Heart left ventricle (tissue), 16 donors: ENCODE measurements around the gene GADL1. TPM values are rescaled to one million over a fixed set of nuclear protein-coding genes. Genes with fewer than 3 reads are reported as not detected.

Experiments used
- ATAC-seq, 4 donors: fragments of 200-7000 bp; cut with Tn5 transposase; one replicate each; pipeline ENCODE4 v1.9.1; 2020 to 2022; ENCODE audit warnings: moderate library complexity in 4 of 4, mild to moderate bottlenecking in 3 of 4, moderate number of reproducible peaks in 1 of 4
- DNase-seq, 5 donors: peaks; one replicate each; pipeline ENCODE4 v3.0.0-alpha.2; 2020
- H3K27ac ChIP-seq, 12 donors: fragments of 200-600 bp; sonication (generic) in 4 of 12; one replicate each; pipeline versions ENCODE4 v1.5.0 to v1.8.0; 2016 to 2022; ENCODE audit warnings: mild to moderate bottlenecking in 2 of 12
- H3K27me3 ChIP-seq, 9 donors: fragments of 200-600 bp; sonication (generic) in 2 of 9; one replicate each; pipeline versions ENCODE4 v1.5.1 to v1.8.0; 2016 to 2022; ENCODE audit warnings: mild to moderate bottlenecking in 3 of 9
- H3K36me3 ChIP-seq, 9 donors: fragments of 200-600 bp; sonication (generic) in 2 of 9; one replicate each; pipeline versions ENCODE4 v1.5.0 to v1.8.0; 2018 to 2022; ENCODE audit warnings: mild to moderate bottlenecking in 2 of 9
- H3K4me1 ChIP-seq, 12 donors: fragments of 200-600 bp; sonication (generic) in 4 of 12; one replicate each; pipeline versions ENCODE4 v1.5.0 to v1.8.0; 2016 to 2022; ENCODE audit warnings: mild to moderate bottlenecking in 3 of 12
- H3K4me3 ChIP-seq, 12 donors: fragments of 200-600 bp; sonication (generic) in 4 of 12; one replicate each; pipeline versions ENCODE4 v1.5.0 to v1.8.0; 2017 to 2022; ENCODE audit warnings: mild to moderate bottlenecking in 9 of 12, moderate library complexity in 4 of 12
- H3K9me3 ChIP-seq, 12 donors: fragments of 200-600 bp; sonication (generic) in 4 of 12; one replicate each; pipeline versions ENCODE4 v1.5.0 to v1.8.0; 2016 to 2022; ENCODE audit warnings: mild to moderate bottlenecking in 1 of 12
- POLR2A ChIP-seq, 2 donors: fragments of 450-650 bp; IDR thresholded peaks; one replicate each; pipeline ENCODE4 v1.6.1; 2017; ENCODE audit warnings: antibody characterized with exemption in 2 of 2, mild to moderate bottlenecking in 2 of 2, moderate library complexity in 2 of 2
- WGBS, 4 donors: extraction: QIAGEN DNeasy Blood & Tissue Kit in 2 of 4; methylation state at CpG; one replicate each; pipeline versions ENCODE4 v1.1.5 to v1.1.7; 2013 to 2018; 5-methylcytosine and 5-hydroxymethylcytosine counted together
- intact Hi-C, 10 donors: fragments of 100-400 bp; cut with DNase I; formaldehyde crosslinking; loops; one replicate each; pipeline versions ENCODE4 v1.11.1 to v1.14.2; 2022
- polyA plus RNA-seq, 2 donors: library from polyadenylated mRNA; stranded (reverse); fragments of 200-250 nt; gene quantifications; one replicate each; pipeline ENCODE4 v1.2.3, GENCODE V29; 2013
- total RNA-seq, 9 donors: library from RNA; depleted of rRNA in 2 of 9; stranded (reverse); fragments of >200 nt in 2 of 9; fragmentation: NEBNext Ultra II Directional in 3 of 9; extraction: Animal tissue kit (Norgen Biotek cat#: 25700) in 3 of 9; gene quantifications; one replicate each; pipeline versions ENCODE4 v1.1.0 to v1.2.4, GENCODE V29; 2016 to 2023
- TF ChIP-seq, protein P1 (sequence below), 12 donors: fragments of 200-600 bp; sonication (generic) in 4 of 12; IDR thresholded peaks; one replicate each; pipeline versions ENCODE4 v1.5.0 to v1.8.0; 2018 to 2022; ENCODE audit warnings: antibody characterized with exemption in 12 of 12, mild to moderate bottlenecking in 5 of 12
- donor health status: ischemic (EF 13 %, LVEDD 7.1; RV severe dilation, severe dysfunction).
- donor health status: healthy with polysubstance abuse.
- donor health status: DM: no; HTN: yes; CAD: no.
- donor health status: DM: no; HTN: no; CAD: no.
- donor health status: ischemic (EF 25% LVEDD 6.9; RV normal size, moderate dysfunction).
- donor health status: ischemic (EF 25% LVEDD 5.7; RV mildly dilated, moderate dysfunction).
- donor health status: healthy.
- donor health status: DM: yes; HTN: yes; CAD: no.
- donor health status: ischemic (EF 35%, LVEDD 5.7; RV mildly dilated, moderate dysfunction).
- donor health status: nonischemic (EF 11% LVEDD 7.7; RV severe dilation, severe dysfunction).
- donor health status: DM: yes; HTN: yes; CAD: no.
- donor health status: PGD.
- donor health status: ischemic (EF 29% LVEDD 5.4; RV normal size, mild dysfunction).
- donor health status: nonischemic (EF 23%, LVEDD 6.1; RV moderate dilation, normal function).

The GADL1 gene
- total and polyA plus RNA-seq, 11 donors = 0.03 to 0.59 (median 0.18) TPM; not detected in 3

GRCh38 chr3:30908456-30909037, 14.1 kb upstream of the GADL1 start:
- Histone ChIP-seq H3K36me3 (no peaks in the 10 kb centered on the region), H3K4me1 (no peaks in the 10 kb centered on the region), H3K27ac (no peak overlapping the region), H3K9me3 (no peaks in the 10 kb centered on the region), H3K4me3 (no peak overlapping the region), H3K27me3 (no peaks in the 10 kb centered on the region)
- no peak for TF ChIP-seq POLR2A (IDR thresholded peaks at IDR 0.05)
- TF ChIP-seq, protein P1, sequence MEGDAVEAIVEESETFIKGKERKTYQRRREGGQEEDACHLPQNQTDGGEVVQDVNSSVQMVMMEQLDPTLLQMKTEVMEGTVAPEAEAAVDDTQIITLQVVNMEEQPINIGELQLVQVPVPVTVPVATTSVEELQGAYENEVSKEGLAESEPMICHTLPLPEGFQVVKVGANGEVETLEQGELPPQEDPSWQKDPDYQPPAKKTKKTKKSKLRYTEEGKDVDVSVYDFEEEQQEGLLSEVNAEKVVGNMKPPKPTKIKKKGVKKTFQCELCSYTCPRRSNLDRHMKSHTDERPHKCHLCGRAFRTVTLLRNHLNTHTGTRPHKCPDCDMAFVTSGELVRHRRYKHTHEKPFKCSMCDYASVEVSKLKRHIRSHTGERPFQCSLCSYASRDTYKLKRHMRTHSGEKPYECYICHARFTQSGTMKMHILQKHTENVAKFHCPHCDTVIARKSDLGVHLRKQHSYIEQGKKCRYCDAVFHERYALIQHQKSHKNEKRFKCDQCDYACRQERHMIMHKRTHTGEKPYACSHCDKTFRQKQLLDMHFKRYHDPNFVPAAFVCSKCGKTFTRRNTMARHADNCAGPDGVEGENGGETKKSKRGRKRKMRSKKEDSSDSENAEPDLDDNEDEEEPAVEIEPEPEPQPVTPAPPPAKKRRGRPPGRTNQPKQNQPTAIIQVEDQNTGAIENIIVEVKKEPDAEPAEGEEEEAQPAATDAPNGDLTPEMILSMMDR (IDR thresholded peaks at IDR 0.05) = no peak
- intact Hi-C loops = no loop called here
- DNase-seq (no peak), ATAC-seq (no peak)
- WGBS, 4 donors = 68 to 77% (median 72%) methylated on average over 7 of the region's 7 CpGs

DNA sequence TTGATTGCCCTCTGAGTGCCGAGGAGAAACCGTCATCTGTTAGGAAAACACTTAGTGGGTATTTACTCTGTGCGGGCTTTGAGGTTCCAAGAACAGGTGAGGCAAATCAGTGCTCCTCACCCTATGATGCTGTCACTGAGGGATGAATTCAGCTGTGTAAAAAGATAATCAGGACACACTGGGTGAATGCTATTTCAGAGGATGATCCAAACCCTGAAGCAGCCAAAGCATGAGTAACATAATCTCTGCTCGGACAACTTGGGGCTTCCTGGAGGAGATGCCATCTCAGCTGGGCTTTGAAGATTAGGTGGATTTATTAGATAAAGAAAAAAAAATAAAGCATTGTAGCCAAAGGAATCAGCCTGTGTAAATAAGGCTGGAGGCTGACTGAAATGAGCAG, 10.5 kb upstream of the GADL1 start:
- no peak overlapping the region for H3K27ac ChIP-seq
- H3K9me3 ChIP-seq = no peaks in the 10 kb centered on the region
- no peaks in the 10 kb centered on the region for H3K36me3 ChIP-seq
- H3K4me1 ChIP-seq = no peaks in the 10 kb centered on the region
- H3K4me3 ChIP-seq = no peak overlapping the region
- ATAC-seq (no peak), DNase-seq (no peak)
- 58 to 75% (median 65%) methylated on average over 4 of the region's 4 CpGs for WGBS, 4 donors
- no peaks in the 10 kb centered on the region for H3K27me3 ChIP-seq
- intact Hi-C loops = no loop called here
- TF ChIP-seq POLR2A (IDR thresholded peaks at IDR 0.05) = no peak
- TF ChIP-seq, protein P1 (IDR thresholded peaks at IDR 0.05) = no peak

- Histone ChIP-seq H3K4me1 (peaks cover 0 to 8% (median 0%) of the 10 kb centered on the region in 12 donors), H3K36me3 (no peaks in the 10 kb centered on the region), H3K9me3 (no peaks in the 10 kb centered on the region), H3K27ac (no peak overlapping the region), H3K4me3 (no peak overlapping the region), H3K27me3 (peaks cover 0 to 25% (median 0%) of the 10 kb centered on the region in 9 donors)
- no peak for TF ChIP-seq POLR2A (IDR thresholded peaks at IDR 0.05)
- 86 to 91% (median 90%) methylated on average over 5 of the region's 5 CpGs for WGBS, 4 donors
- ATAC-seq (no peak), DNase-seq (no peak)
- intact Hi-C loops = loop anchor here in 2 of 10 donors (10.0 kb wide), 2 partner anchors 111 to 121 kb away; no protein-coding TSS in a partner anchor
Observed at GRCh38 chr3:30895329-30895728, 868 bp upstream of the GADL1 start.

- DNase-seq (no peak), ATAC-seq (no peak)
- H3K27me3 ChIP-seq = peaks cover 0 to 25% (median 0%) of the 10 kb centered on the region in 9 donors
- H3K36me3 ChIP-seq = no peaks in the 10 kb centered on the region
- H3K9me3 ChIP-seq = no peaks in the 10 kb centered on the region
- TF ChIP-seq, protein P1 (IDR thresholded peaks at IDR 0.05) = no peak
- no peak for TF ChIP-seq POLR2A (IDR thresholded peaks at IDR 0.05)
- 62 to 71% (median 66%) methylated on average over 8 of the region's 8 CpGs for WGBS, 4 donors
- H3K4me3 ChIP-seq = peak overlapping the region; percentile 7 to 72 (median 58)
- H3K27ac ChIP-seq = no peak overlapping the region
- peaks cover 0 to 8% (median 0%) of the 10 kb centered on the region in 12 donors for H3K4me1 ChIP-seq
- intact Hi-C loops = loop anchor here in 2 of 10 donors (10.0 kb wide), 2 partner anchors 109 to 119 kb away; no protein-coding TSS in a partner anchor
Observed at GRCh38 chr3:30893678-30894325, 659 bp downstream of the GADL1 start.
